ENCODE data around the gene IRS2. TPM values are rescaled to one million over a fixed set of nuclear protein-coding genes. Genes with fewer than 3 reads are reported as not detected.

IRS2 gene
- total RNA-seq, 1 experiment from 2014 or later, result 9.2 TPM

DNA sequence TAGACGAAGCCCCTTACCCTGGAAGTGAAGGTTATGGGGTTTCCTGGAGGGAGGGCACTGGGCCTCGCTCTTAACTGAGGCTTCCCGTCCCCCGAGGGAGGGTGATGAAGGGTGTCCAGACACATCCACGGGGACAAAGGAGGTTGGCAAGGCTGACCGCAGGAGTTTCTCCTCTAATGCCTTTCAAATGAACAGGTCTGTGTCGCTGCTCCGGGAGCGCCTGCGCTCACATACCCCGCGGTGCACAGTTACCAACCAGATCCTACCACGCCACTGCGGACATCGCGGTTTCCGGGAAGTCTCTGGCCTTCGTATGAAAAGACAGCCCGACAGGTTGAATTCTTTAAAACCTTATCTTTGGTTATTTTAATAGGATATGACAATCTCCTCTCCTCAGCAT is 41.3 kb downstream of the IRS2 start:
- no peak overlapping the region for H3K4me2 ChIP-seq (ENCODE audit: low read length)
- DNase-seq (ENCODE audit: low read depth, low spot score), result no peak
- BruUV-seq (replicated peaks), result no TSS peak
- H3K27me3 ChIP-seq (ENCODE audit: insufficient read depth, low read length), result no peaks in the 10 kb centered on the region
- H3K4me1 ChIP-seq (ENCODE audit: control insufficient read depth in 1 of 2, insufficient read depth in 2 of 2, low read length in 2 of 2), result peaks cover 6 to 9% of the 10 kb centered on the region in 2 experiments; a peak in 2 of 4 replicates
- H3K9me2 ChIP-seq (ENCODE audit: insufficient read depth), result no peaks in the 10 kb centered on the region
- no peaks in the 10 kb centered on the region for H3K36me3 ChIP-seq (ENCODE audit: control insufficient read depth in 1 of 2, insufficient read depth in 2 of 2, low read length in 2 of 2)
- ATAC-seq, result no peak
- intact Hi-C loops (cut with micrococcal nuclease), result no loop called here
- H3K9me3 ChIP-seq (ENCODE audit: control insufficient read depth in 1 of 2, insufficient read depth in 1 of 2, low read depth in 1 of 2, low read length in 2 of 2), result no peaks in the 10 kb centered on the region
- no peak overlapping the region for H2AFZ ChIP-seq (ENCODE audit: low read depth, low read length, poor library complexity, severe bottlenecking)
- TF ChIP-seq, protein P1, sequence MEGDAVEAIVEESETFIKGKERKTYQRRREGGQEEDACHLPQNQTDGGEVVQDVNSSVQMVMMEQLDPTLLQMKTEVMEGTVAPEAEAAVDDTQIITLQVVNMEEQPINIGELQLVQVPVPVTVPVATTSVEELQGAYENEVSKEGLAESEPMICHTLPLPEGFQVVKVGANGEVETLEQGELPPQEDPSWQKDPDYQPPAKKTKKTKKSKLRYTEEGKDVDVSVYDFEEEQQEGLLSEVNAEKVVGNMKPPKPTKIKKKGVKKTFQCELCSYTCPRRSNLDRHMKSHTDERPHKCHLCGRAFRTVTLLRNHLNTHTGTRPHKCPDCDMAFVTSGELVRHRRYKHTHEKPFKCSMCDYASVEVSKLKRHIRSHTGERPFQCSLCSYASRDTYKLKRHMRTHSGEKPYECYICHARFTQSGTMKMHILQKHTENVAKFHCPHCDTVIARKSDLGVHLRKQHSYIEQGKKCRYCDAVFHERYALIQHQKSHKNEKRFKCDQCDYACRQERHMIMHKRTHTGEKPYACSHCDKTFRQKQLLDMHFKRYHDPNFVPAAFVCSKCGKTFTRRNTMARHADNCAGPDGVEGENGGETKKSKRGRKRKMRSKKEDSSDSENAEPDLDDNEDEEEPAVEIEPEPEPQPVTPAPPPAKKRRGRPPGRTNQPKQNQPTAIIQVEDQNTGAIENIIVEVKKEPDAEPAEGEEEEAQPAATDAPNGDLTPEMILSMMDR (IDR thresholded peaks at IDR 0.05 in 2 of 3, conservative IDR thresholded peaks at IDR 0.05 in 1 of 3; ENCODE audit: borderline replicate concordance in 1 of 3, insufficient read depth in 1 of 3, low read depth in 2 of 3, low read length in 2 of 3), result no peak
- no peak for TF ChIP-seq MAX (IDR thresholded peaks at IDR 0.05)
- TF ChIP-seq FOSL1 (IDR thresholded peaks at IDR 0.05; ENCODE audit: low read depth), result no peak
- no peak for TF ChIP-seq TCF7L2 (IDR thresholded peaks at IDR 0.05; ENCODE audit: borderline replicate concordance, extremely low read depth, insufficient read depth, insufficient read length)
- no peak for TF ChIP-seq CBX3 (IDR thresholded peaks at IDR 0.05; ENCODE audit: low read depth)
- no peak for TF ChIP-seq EGR1 (IDR thresholded peaks at IDR 0.05; ENCODE audit: low read depth)
- no peak for TF ChIP-seq SP1 (IDR thresholded peaks at IDR 0.05; ENCODE audit: low read depth)
- TF ChIP-seq POLR2A (IDR thresholded peaks at IDR 0.05; ENCODE audit: borderline replicate concordance, extremely low read depth, insufficient read depth, insufficient read length), result no peak
- no peak for TF ChIP-seq ZFX (IDR thresholded peaks at IDR 0.05)
- no peak for TF ChIP-seq ZNF274 (IDR thresholded peaks at IDR 0.05; ENCODE audit: low read depth, low read length)
- TF ChIP-seq SIN3A (IDR thresholded peaks at IDR 0.05; ENCODE audit: low read depth), result no peak
- no peak for TF ChIP-seq JUND (IDR thresholded peaks at IDR 0.05)
- RAD21 ChIA-PET (ENCODE audit: low non-redundant PET in 1 of 2, low total read pairs in 2 of 2, uncharacterized antibody in 2 of 2, unreplicated experiment in 2 of 2), result interaction anchor here in 1 of 2 experiments (0.6 kb wide), 1 partner anchor 125 kb away, joined by 3 read pairs; no protein-coding TSS in a partner anchor
- H4K20me1 ChIP-seq (ENCODE audit: insufficient read depth), result no peaks in the 10 kb centered on the region
- CTCF ChIA-PET, result no interaction called here
- no peak overlapping the region for H3K4me3 ChIP-seq (replicated peaks in 1 of 2; ENCODE audit: low read depth in 1 of 2, low read length in 2 of 2)
- no peak overlapping the region for H3K27ac ChIP-seq (ENCODE audit: low read depth, low read length)
- no peak overlapping the region for H3K9ac ChIP-seq (ENCODE audit: low read length)
- POLR2A ChIA-PET, result no interaction called here
- no peaks in the 10 kb centered on the region for H3K79me2 ChIP-seq (ENCODE audit: insufficient read depth, low read length)
